Upper lobe of left lung (tissue), 4 donors: Measurements from ENCODE around the gene TBC1D1.

ENCODE experiments used
- CTCF ChIP-seq, 6 experiments: fragments of 450-650 bp in 4 of 6; fragments of 200-600 bp in 2 of 6; sonication (generic) in 2 of 6; IDR thresholded peaks; one replicate each; pipeline ENCODE4 v1.5.1; 2016 to 2019; ENCODE audit warnings: antibody characterized with exemption in 6 of 6
- EP300 ChIP-seq, 4 donors: sonication (generic); formaldehyde crosslinking; IDR thresholded peaks; one replicate each; pipeline ENCODE4 v1.5.1; 2017; ENCODE audit warnings: antibody characterized with exemption in 4 of 4, control low read depth in 2 of 4
- POLR2A ChIP-seq, 4 donors: fragments of 450-650 bp; IDR thresholded peaks; one replicate each; pipeline ENCODE4 v1.5.1; 2016 to 2017; ENCODE audit warnings: antibody characterized with exemption in 4 of 4, mild to moderate bottlenecking in 2 of 4
- POLR2AphosphoS5 ChIP-seq, 2 donors: sonication (generic); formaldehyde crosslinking; IDR thresholded peaks; one replicate each; pipeline ENCODE4 v1.5.1; 2017; ENCODE audit warnings: antibody characterized with exemption in 2 of 2

GRCh38 chr4:37935026-37935425 lies 44.1 kb downstream of the TBC1D1 start:
- TF ChIP-seq POLR2A (IDR thresholded peaks at IDR 0.05) = no peak
- no peak for TF ChIP-seq CTCF (IDR thresholded peaks at IDR 0.05)
- no peak for TF ChIP-seq EP300 (IDR thresholded peaks at IDR 0.05)
- no peak for TF ChIP-seq POLR2AphosphoS5 (IDR thresholded peaks at IDR 0.05)
